Measurements from ENCODE around the gene MYRIP.
"Not testable (repeated sequence)": the region's sequence is repeated elsewhere in the genome, so short reads cannot be mapped to it uniquely, and the experiment has no call there.

Gene MYRIP

DNA sequence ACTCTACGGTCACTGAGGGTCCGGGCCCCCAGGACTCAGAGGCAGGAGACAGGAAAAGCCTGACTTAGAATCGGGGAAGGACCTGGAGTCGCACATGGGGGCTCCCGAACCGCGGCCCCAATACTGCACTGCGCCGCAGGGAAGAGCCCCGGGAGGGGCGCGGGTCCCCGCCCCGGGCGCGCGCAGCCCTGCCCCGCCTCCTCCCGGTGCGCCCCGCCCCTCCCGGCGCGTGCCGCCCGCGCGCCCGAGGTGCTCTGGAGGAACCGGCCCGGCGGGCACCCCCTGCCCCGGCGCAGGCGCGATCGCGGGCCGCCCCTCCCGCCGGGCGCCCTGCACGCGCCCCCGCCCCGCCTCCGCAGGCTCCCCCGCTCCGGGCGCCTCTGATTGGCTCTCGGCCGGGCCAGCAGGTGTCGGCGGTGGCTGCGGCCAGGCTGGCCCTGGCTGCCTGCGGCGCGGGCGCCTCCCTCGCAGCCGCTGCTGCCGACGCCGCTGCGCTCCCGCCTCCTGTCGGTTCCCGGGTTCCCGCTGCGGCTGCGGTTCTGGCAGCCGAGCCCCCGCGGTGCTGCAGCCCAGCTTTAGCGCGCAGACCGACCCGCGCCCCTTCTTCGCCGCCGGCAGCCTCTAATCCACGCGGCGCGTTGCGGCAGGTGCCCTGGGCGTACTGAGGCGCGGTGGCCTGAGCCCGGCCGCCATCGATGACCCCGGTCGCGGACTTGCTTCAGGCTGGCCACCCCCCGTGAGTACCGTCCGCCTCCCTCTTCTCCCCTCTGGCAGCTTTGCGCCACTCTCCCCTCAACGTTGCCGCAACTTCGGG is at the start of gene MYRIP:
TSS of gene MYRIP (plus strand) at position 429 of the 814 bp plus-strand sequence. CDS start 91,208 bp downstream, outside the sequence.
- DNase-seq, result peak; percentile 2

DNA sequence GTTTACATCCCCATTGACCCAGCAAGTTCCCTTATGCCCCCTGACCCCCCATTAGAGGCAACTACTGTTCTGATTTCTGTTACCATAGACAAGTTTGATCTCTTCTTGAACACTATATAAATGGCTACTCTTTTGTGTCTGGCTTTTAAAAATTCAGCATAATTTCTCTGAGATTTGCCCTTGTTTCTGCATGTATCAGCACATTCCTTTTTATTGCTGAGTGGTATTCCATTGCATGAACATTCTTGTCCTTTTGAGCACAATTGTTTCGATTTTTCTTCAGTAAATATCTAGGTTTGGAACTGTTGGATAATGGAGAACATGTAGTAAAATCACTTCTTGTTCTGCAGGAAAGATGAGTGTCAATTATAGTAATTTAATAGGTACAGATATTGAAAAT is 49.1 kb upstream of the MYRIP start:
- no peak for DNase-seq

DNA sequence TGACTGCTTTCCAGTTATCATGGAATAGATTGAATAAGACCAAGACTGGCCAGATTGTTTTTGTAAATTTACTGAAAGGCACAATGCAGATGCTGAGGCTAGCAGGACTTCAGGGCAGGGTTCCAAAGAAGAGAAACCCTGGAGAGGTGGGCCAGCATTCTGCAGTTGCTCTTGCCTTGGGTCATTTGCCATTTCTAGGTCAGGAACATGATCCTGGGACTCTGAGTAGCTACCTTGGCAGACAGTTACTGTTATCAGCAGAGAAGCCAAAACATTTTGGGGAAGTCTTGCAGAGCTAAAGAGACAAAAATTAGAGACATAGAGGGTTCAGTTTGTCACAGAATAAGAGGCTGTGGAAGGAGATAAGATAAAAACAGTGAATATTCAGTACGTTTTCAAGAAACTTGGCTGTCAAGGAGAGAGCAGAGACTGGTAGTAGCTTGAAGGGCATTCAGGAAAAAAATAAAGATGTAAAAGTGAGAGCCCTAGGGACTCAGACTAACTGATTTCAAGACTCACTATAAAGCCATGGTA is 46.8 kb upstream of the MYRIP start:
- no peak for DNase-seq

DNA sequence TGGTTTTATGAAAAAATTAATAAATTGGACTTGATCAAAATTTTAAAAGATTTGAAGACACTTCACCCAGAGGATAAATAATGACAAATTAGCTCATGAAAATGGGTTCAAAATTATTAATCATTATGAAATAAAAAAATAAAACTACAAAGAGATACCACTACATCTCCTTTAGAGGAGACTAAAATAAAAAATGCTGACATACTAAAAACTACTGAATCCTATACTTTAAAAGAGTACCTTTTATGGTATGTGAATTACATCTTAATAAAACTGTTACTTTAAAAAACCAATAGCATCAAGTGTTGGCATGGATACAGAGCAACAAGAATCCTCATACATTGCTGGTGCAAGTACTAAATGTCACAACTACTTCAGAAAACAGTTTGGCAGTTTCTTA is 46.0 kb upstream of the MYRIP start:
- DNase-seq, result no peak

DNA sequence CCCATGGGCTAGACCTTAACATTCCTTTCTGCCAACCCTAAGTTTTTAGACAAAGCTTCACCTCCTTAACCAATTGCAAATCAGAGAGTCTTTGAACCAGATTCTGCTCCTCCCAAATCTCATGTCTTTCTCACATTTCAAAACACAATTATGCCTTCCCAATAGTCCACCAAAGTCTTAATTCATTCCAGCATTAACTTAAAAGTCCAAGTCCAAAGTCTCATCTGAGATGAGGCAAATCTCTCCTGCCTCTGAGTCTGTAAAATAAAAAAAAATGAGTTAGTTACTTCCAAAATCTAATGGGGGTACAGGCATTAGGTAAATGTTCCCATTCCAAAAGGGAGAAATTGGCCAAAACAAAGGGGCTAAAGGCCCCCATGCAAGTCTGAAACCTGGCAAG is 43.8 kb upstream of the MYRIP start:
- no peak for DNase-seq

DNA sequence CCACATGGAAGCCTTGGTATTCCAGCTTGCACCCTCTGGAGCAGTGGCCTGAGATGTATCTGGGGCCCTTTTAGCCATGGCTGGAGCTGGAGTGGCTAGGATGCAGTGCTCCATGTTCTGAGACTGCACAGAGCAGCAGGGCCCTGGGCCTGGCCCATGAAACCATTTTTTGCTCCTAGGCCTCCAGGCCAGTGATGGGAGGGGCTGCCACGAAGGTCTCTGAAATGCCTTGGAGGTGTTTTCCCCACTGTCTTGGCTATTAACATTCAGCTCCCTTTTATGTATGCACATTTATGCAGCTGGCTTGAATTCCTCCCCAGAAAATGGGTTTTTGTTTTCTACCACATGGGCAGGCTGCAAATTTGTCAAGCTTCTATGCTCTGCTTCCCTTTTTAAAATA is 43.0 kb upstream of the MYRIP start:
- DNase-seq, result no peak

DNA sequence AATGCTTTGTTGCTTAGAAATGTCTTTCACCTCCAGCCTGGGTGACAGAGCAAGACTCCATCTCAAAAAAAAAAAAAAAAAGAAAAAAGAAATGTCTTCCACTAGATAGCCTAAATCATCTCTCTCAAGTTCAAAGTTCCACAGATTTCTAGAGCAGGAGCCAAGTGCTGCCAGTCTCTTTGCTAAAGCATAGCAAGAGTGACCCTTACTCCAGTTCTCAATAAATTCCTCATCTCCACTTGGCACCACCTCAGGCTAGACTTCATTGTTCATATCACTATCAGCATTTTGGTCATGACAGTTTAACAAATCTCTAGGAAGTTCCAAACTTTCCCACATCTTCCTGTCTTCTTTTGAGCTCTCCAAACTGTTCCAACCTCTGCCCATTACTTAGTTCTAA is 42.5 kb upstream of the MYRIP start:
- DNase-seq, result not testable (repeated sequence)

DNA sequence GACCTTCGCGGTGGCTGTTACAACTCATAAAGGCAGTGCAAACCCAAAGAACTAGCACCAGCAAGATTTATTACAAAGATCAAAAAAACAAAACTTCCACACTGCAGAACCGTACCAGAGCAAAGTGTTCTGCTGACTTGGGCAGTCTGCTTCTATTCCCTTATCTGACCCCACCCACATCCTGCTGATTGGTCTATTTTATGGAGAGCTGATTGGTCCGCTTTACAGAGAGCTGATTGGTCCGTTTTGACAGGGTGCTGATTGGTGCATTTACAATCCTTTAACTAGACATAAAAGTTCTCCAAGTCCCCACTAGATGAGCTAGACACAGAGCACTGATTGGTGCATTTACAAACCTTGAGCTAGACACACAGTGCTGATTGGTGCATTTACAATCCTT is 31.2 kb upstream of the MYRIP start:
- not testable (repeated sequence) for DNase-seq

DNA sequence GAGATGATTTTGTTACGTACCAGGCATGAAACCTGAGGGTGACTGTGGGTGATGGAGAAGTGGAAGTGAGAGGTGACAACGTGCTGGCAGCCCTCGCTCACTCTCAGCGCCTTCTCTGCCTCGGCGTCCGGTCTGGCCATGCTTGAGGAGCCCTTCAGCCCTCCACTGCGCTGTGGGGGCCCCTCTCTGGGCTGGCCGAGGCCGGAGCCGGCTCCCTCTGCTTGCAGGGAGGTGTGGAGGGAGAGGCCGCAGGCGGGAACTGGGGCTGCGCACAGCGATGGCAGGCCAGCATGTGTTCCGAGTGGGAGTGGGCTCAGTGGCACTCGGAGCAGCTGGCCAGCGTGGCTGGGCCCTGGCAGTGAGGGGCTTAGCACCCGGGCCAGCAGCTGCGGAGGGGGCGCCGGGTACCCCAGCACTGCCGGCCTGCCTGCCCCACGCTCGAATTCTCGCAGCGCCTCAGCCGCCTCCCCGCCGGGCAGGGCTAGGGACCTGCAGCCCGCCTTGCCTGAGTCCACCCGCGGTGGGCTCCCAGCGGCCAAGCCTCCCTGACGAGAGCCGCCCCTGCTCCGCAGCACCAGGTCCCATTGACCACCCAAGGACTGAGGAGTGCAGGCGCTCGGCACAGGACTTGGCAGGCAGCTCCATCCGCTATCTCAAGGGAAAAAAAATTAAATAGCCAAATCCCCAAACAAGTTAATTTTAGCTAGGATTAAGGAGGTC is 29.7 kb upstream of the MYRIP start:
- DNase-seq, result no peak

DNA sequence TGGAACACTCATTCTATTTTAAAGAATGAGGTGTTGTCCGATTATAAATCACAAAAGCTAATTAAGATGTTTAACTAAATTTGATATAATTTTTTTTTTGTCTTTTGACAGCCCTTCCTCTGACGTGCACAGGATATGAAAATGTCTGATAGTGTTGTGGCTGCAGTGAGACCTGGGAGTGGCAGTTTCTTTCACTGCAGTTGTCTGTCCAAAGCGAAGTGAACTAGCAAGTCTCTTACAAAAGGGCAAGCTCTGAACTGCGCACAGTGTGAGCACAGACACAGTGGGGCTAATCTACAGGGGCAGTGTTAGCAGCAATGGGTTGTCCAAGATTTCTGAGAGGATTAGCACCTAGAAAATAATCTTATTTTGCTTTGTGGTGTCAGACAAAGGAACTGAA is 29.1 kb upstream of the MYRIP start:
- DNase-seq, result no peak

DNA sequence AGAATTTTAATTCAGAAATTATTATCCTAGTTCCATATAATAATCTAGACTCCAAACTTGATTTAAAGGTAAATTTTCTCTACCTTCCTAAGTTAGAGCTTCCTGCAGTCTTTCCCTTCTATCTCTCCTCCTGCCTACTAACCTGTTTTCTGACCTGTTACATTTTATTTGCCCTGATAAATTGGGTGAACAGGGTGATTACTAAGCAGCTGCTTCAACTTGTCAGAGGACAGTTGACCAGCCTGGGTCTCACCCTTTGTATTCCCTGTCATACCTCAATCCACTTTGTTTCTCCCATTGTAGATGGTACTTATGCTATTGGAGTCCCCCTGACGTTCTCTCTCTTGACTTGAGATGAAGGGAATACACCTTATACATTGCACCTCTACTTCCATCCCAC is 28.4 kb upstream of the MYRIP start:
- no peak for DNase-seq

DNA sequence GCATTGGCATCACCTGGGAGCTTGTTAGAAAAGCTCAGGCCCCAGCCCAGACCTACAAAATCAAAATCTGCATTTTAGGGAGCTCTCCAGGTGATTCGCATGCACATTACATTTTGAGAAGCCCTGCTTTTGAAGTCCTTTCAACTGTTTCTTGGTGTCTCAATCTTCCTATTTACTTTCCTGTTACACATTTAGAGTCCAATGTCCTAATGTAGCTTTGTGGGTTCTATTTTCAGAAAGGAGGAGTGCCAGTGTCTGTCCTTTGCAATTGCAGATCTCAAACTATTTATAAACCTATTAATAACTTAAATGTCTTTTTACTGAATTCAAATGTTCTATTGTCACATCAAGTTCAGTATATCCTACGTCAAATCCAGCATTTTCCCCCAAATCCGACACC is 27.8 kb upstream of the MYRIP start:
- no peak for DNase-seq

DNA sequence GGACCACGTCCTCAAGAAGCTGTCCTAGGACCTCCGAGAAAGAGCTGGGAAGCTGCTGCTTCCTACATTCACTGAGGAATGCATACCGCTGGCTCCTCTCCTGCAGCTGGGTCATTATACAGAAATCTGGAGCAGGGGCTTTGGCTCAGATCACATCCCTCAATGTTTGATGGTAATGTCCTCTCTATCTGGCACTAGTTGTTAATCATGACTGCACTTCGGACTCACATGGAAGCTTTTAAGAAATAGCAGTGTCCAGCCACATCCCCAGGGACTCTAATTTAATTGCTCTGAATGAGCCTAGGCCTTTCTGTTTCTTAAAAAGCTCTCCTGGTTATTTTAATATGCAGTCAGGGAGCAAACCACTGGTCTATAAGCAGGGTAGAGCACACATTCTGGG is 25.7 kb upstream of the MYRIP start:
- DNase-seq, result no peak

DNA sequence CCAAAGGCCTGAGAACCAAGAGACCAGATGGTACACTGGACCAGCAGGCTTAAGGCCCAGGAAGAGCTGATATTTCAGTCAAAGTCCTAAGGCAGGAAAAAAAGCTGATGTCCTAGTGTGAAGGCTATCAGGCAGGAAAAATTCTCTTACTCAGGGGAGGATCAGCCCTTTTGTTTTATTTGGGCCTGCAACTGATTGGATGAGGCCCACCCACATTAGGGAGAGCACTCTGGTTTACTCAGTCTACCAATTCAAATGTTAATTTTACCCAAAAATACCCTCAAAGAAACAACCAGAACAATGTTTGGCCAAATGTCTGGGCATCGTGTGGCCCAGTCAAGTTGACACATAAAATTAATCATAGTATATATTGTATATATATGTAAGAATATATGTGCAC is 24.5 kb upstream of the MYRIP start:
- DNase-seq, result no peak

DNA sequence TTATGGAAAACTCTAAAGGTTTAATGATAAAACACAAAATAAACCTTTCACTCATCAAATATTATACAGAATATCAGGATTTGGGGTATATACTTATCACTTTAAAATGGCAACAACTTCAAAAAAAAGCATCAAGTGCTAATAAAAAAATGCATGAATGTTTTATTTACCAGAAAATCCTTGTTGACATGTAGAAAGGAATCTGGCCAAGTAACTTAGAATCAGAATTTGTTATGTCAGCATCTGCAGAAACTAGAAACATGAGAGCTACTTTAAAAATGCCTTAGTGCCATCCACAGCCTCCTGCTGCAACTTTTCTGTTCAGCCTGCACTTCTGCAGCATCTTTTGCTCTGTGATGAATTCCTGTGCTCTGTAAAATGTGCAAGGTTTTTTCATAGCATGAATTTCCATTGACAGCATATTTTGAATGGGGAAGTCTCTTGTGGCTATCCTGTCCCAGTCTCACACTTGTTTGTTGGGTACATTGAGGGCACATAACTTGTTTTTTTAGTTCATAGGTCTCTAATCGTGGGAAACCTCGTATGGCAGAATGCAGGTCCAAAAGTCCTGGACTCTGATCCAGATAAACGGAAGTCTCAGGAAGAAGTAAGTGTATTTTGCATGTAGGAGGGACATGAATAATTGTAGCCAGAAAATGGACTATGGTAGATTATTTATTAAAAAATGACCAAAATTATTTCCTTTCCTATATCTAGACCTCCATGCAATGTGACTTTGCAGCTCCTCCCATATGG is 21.1 kb upstream of the MYRIP start:
- DNase-seq, result no peak

DNA sequence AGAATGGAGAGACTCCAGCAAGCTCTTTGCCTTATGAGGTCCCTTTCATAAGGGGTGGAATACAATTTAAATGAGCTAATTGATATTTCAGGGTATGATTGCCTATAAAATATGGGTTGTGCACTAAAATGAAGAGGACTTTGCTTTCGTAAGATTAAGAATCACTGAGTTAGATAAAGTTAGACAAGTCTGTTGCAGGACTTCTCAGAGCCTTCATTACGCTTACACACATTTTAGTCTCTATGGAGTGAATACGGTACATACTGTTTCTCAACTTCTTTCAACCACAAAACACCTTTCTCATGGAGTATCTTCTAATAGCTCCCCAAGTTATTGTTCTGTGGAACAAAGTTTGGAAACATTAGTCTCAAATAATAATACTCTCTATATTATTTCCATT is 17.8 kb upstream of the MYRIP start:
- no peak for DNase-seq

DNA sequence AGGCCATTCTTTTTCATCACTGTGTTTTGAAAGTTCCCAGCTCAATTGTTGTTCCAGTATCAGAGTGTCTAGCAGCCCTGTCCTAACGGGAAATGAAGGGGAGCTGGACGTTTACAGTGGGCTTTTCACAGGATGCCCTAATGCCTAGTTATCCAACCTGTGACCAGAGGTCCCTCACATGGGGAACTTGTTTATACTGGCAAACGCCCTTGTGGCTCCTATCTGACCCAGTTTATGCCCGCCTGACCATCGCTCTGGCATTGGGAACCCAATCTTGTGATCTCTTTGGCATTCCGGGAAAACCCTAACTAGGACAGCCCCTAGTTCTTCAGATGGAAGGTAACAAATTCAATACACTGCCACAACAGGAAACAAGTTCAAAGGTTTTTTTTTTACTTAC is 14.5 kb upstream of the MYRIP start:
- DNase-seq, result no peak

DNA sequence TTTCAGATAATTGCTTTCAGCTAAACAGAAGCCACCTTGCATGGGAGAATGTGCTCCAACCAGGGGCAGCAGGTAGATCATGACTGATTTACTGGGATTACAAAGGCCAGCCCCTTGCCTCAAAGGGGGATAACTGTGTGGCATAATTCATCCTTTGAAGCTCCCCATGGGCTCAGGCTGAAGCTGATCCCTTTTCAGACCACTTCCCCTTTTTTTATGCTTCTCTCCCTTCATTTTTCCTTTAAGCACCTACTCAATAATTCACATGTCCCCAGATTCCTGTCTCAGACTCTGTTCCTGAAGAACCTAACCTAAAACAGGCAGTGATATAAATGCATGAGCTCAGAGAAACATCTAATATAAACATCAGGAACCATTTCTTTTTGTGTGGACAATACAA is 8.2 kb upstream of the MYRIP start:
- no peak for DNase-seq

DNA sequence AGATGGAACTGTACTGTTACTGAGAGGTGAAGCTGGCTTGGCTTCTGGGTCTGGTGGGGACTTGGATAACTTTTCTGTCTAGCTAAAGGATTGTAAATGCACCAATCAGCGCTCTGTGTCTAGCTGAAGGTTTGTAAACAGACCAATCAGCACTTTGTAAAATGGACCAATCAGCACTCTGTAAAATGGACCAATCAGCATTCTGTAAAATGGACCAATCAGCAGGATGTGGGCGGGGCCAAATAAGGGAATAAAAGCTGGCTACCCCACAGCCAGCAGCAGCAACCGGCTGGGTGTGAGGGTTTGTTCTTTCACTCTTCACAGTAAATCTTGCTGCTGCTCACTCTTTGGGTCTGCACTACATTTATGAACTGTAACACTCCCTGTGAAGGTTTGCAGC is 6.9 kb upstream of the MYRIP start:
- DNase-seq, result not testable (repeated sequence)

DNA sequence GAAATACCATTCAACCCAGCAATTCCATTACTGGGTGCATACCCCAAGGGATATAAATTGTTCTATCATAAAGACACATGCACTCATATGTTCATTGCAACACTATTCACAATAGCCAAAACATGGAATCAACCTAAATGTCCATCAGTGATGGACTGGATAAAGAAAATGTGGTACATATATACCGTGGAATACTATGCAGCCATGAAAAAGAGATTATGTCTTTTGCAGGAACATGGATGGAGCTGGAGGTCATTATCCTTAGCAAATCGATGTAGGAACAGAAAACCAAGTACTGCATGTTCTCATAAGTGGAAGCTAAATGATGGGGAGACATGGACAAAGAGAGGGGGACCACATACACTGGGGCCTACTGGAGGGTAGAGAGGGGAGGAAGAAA is 5.5 kb upstream of the MYRIP start:
- no peak for DNase-seq

DNA sequence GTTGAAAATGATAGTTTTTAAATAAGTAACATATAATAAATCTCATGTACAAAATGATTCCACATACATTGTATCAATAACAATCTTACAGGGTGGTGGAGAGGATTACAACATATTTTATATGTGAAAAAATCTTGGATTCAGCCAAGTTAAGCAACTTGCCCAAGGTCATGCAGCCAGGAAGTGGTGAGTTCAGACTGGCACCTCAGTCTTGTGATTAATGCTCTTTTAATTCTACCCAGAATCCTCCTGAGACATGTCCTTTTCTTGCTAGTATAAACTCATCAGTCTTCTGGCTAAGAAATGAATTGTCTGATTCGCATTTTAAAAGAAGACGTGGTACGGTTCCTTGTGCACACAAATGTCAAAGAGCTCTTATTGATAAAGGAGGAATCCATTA is 4.5 kb upstream of the MYRIP start:
- no peak for DNase-seq

DNA sequence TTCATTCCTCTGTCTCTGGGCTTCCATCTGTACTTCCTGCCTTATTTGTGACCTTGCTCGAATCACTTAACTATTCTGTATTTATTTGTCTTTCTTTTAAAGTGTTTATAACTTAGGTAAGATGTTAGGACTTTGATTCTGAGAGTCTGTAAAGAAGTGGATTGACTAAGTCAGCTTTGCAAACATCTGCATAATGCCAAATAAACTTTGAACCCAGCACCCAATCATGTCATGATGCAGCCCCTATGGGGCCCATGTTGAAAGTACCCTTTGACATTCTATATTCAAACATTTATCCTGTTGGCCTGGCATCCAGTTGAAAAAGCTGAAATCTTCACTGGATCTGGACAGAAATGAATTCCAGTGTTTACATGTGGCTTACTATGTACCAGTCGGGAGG is 3.8 kb upstream of the MYRIP start:
- DNase-seq, result no peak

DNA sequence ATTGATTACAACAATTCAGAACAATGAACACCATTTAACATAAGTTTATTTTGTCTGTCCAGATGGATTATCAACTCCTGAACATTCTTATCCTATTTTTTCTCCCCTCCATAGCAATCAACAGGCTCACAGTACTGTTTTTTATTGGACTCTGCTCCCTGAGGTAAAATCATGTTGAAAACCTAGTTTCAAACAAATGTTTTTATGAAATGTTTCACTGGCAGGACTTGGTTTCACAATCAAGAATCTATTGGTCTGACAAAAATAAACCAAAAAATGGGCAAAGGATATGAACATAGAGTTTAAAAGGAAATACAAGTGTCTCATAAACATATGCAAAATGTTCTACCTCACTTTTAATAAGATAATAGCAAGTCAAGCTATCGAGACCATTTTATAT is 2.6 kb upstream of the MYRIP start:
- DNase-seq, result no peak

Data from activated CD4-positive, alpha-beta T cell treated with anti-CD3 and anti-CD28 coated beads, Interleukin-2, amount 50 U/mL, for 16 hours (primary cell).